ENCODE results near the gene DHRS2.

Gene DHRS2

DNA sequence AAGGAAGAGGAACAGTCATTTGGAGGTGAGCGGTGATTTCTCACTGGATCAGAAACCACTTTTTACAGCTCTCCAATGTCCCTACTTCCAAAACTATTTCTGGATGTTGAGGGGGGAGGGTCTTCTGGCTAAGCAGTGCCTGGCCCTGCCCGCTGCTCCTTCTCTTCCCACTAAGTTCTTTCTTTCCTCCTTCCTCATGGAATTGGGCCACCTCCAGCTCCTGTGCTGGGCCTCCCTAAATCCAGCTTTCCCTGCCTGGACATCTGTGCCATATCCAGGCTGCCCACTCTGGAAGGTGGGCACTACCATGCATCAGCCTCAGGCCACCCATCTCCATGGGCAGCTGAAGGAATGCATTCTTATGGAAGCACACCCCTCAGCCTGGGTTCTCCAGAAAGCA is 11.5 kb downstream of the DHRS2 start:
- DNase-seq (ENCODE audit: low read depth, low spot score): no peak
- in situ Hi-C loops (cut with HindIII; ENCODE audit: low sequenced_read_pairs): no loop called here
- H3K4me3 ChIP-seq (ENCODE audit: low read depth, low read length): no peak overlapping the region
- TF ChIP-seq, protein P1, sequence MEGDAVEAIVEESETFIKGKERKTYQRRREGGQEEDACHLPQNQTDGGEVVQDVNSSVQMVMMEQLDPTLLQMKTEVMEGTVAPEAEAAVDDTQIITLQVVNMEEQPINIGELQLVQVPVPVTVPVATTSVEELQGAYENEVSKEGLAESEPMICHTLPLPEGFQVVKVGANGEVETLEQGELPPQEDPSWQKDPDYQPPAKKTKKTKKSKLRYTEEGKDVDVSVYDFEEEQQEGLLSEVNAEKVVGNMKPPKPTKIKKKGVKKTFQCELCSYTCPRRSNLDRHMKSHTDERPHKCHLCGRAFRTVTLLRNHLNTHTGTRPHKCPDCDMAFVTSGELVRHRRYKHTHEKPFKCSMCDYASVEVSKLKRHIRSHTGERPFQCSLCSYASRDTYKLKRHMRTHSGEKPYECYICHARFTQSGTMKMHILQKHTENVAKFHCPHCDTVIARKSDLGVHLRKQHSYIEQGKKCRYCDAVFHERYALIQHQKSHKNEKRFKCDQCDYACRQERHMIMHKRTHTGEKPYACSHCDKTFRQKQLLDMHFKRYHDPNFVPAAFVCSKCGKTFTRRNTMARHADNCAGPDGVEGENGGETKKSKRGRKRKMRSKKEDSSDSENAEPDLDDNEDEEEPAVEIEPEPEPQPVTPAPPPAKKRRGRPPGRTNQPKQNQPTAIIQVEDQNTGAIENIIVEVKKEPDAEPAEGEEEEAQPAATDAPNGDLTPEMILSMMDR (IDR thresholded peaks at IDR 0.05; ENCODE audit: low read depth, low read length): no peak

DNA sequence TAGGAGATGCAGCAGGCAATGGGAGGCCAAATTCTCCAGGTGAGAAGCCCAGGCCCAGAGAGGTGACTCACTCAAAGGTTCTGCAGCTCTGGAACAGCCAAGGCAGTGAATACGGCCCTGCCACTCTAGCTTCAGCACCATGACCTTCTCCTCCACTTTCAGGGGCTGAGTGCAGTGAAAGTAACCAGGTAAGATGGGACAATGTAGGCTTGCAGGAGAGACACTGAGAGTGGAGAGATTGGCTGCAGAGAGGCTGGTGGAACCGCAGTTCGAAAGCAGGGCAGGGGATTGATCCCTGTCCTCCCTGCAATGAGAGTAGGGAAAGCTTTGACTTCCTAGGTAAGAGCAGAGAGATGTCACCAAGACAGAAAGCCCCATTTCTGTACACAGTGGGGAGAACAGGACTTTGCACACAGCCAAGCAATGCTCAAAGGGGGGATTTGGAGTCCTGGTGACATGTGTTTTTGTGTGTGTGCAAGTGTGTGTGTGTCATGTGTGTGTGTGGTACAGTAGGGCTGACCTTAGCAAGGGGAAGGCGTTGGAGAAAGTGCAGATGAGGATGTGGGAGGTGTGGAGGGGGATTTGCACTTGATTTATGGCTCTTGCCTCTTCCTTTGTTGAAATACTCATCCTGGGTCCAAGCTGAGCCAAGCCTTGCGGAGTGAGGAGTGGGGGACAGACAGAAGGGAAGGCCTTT is 12.7 kb downstream of the DHRS2 start:
- in situ Hi-C loops (cut with HindIII; ENCODE audit: low sequenced_read_pairs): no loop called here

GRCh38 chr14:23650506-23650905 is 14.3 kb downstream of the DHRS2 start:
- in situ Hi-C loops (cut with HindIII; ENCODE audit: low sequenced_read_pairs): no loop called here
- no peak overlapping the region for H3K4me3 ChIP-seq (ENCODE audit: low read depth, low read length)
- TF ChIP-seq, protein P1 (IDR thresholded peaks at IDR 0.05; ENCODE audit: low read depth, low read length): no peak
- DNase-seq (ENCODE audit: low read depth, low spot score): no peak

More for the DNA sequence above, 12.7 kb downstream of the DHRS2 start:
- TF ChIP-seq, protein P1 (IDR thresholded peaks at IDR 0.05; ENCODE audit: low read depth, low read length): no peak
- no peak overlapping the region for H3K4me3 ChIP-seq (ENCODE audit: low read depth, low read length)
- no peak for DNase-seq (ENCODE audit: low read depth, low spot score)

DNA sequence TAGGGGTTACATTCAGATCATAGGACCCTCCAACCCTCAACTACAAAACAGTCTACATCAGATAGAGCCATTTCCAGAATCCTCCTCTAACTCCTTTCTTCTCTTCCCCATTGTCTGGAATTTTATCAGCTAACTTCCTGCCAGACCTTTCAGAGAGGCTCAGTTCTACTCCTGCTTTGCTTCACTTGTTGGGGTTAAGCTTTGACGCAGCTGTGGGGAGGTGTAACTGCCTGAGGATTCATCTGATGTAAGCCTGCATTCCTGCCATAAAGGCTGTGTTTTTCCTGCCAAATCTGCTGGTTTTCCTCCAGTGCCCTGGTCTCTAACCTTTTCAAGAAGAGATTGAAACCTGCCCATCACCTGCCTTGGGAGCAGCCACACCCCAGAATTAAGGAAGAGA is 16.9 kb downstream of the DHRS2 start:
- in situ Hi-C loops (cut with HindIII; ENCODE audit: low sequenced_read_pairs): no loop called here
- no peak overlapping the region for H3K4me3 ChIP-seq (ENCODE audit: low read depth, low read length)
- TF ChIP-seq, protein P1 (IDR thresholded peaks at IDR 0.05; ENCODE audit: low read depth, low read length): no peak

DNA sequence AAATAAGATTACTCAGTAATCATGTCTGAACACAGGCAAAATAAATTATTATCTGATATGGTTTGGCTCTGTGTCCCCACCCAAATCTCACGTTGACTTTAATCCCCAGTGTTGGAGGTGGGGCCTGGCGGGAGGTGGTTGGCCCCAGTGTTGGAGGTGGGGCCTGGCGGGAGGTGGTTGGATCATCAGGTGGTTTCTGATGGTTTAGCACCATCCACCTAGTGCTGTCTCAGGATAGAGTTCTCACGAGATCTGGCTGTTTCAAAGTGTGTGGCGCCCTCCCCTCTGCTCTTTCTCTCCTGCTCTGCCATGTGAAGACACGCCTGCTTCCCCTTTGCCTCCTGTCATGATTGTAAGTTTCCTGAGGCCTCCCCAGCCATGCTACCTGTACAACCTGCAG is 18.1 kb downstream of the DHRS2 start:
- in situ Hi-C loops (cut with HindIII; ENCODE audit: low sequenced_read_pairs): no loop called here
- TF ChIP-seq, protein P1 (IDR thresholded peaks at IDR 0.05; ENCODE audit: low read depth, low read length): no peak
- no peak for DNase-seq (ENCODE audit: low read depth, low spot score)
- H3K4me3 ChIP-seq (ENCODE audit: low read depth, low read length): no peak overlapping the region

More for the DNA sequence above, 16.9 kb downstream of the DHRS2 start:
- DNase-seq (ENCODE audit: low read depth, low spot score): no peak

DNA sequence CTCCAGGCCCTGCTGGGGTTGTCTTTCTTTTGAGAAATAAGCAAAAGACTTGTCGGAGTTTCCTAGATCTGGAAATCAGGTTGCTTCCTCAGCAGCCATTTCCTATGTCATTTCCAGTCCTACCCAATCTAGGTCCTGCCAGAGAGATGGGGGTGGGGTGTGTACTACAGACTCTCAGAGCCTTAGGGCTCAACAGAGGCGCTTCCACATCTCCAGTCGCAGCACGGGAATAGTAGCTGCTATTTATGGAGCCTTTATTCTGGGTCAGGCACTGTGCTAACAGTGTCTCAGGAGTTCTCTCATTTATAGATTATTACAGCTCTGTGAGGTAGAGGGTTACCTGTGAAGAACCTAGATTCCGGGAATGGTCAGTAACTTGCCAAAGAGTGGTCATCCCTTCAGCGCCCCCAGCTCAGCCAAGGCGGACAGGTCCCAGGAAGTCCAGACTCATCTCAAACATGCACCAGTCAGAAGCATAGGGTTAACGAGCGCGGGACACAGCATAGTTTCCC is 21.9 kb downstream of the DHRS2 start:
- H3K4me3 ChIP-seq (ENCODE audit: low read depth, low read length): no peak overlapping the region
- in situ Hi-C loops (cut with HindIII; ENCODE audit: low sequenced_read_pairs): no loop called here
- TF ChIP-seq, protein P1 (IDR thresholded peaks at IDR 0.05; ENCODE audit: low read depth, low read length): no peak
- DNase-seq (ENCODE audit: low read depth, low spot score): no peak
